Endothelial cell of umbilical vein (primary cell): ENCODE results near the gene CLDN5.

ENCODE experiments used
- CTCF ChIP-seq, 2 donors: IDR thresholded peaks; 1 replicate in 1 of 2; 2 replicates in 1 of 2; pipeline ENCODE4 v1.5.1; 2011; ENCODE audit warnings: low read length in 2 of 2, mild to moderate bottlenecking in 2 of 2, moderate library complexity in 2 of 2, control low read depth in 1 of 2, inconsistent platforms in 1 of 2, low read depth in 1 of 2; ENCODE audit not compliant: insufficient read depth in 1 of 2; ENCODE audit errors: extremely low read depth in 1 of 2
- EZH2 ChIP-seq: IDR thresholded peaks from 2 replicates; pipeline ENCODE4 v1.6.1; 2012; ENCODE audit warnings: borderline replicate concordance, low read depth, mild to moderate bottlenecking, moderate library complexity, low read length, inconsistent platforms; ENCODE audit not compliant: severe bottlenecking
- FOS ChIP-seq: IDR thresholded peaks from 2 replicates; pipeline ENCODE4 v1.6.1; 2011; ENCODE audit warnings: mild to moderate bottlenecking, low read length, moderate library complexity, borderline replicate concordance; ENCODE audit not compliant: insufficient read depth
- JUN ChIP-seq: IDR thresholded peaks from 2 replicates; pipeline ENCODE4 v1.6.1; 2011; ENCODE audit warnings: borderline replicate concordance, low read depth; ENCODE audit not compliant: insufficient read length, insufficient read depth
- MYC ChIP-seq: IDR thresholded peaks from one replicate; pipeline ENCODE4 v1.6.1; 2011; ENCODE audit warnings: mild to moderate bottlenecking, low read depth, low read length
- POLR2A ChIP-seq: IDR thresholded peaks from 2 replicates; pipeline ENCODE4 v1.6.1; 2012; ENCODE audit warnings: low read depth, mild to moderate bottlenecking, control low read depth, low read length
- POLR2AphosphoS5 ChIP-seq: IDR thresholded peaks from 2 replicates; pipeline ENCODE4 v1.6.1; 2012; ENCODE audit warnings: low read depth, mild to moderate bottlenecking, control low read depth, low read length, moderate library complexity; ENCODE audit not compliant: insufficient read depth
- TF ChIP-seq, protein P1 (sequence below): IDR thresholded peaks from 2 replicates; pipeline ENCODE4 v1.6.1; 2011; ENCODE audit not compliant: insufficient read depth, insufficient read length

- no peak for TF ChIP-seq CTCF (IDR thresholded peaks at IDR 0.05; ENCODE audit: extremely low read depth in 1 of 2, insufficient read depth in 1 of 2, low read depth in 1 of 2, low read length in 2 of 2)
- TF ChIP-seq POLR2A: no peak
- TF ChIP-seq, protein P1, sequence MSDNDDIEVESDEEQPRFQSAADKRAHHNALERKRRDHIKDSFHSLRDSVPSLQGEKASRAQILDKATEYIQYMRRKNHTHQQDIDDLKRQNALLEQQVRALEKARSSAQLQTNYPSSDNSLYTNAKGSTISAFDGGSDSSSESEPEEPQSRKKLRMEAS: no peak
- TF ChIP-seq POLR2AphosphoS5: no peak
- TF ChIP-seq MYC: no peak
- TF ChIP-seq EZH2: no peak
- TF ChIP-seq FOS: no peak
- no peak for TF ChIP-seq JUN
Observed at GRCh38 chr22:19543970-19544708, 19.9 kb upstream of the CLDN5 start.
